Uterus (tissue), 2 donors: ENCODE measurements around the gene FAM118A.

ENCODE experiments used
- CTCF ChIP-seq, 4 experiments: fragments of 200-600 bp in 2 of 4; fragments of 450-650 bp in 2 of 4; sonication (generic) in 2 of 4; IDR thresholded peaks; one replicate each; pipeline ENCODE4 v1.5.1; 2016 to 2019; ENCODE audit warnings: antibody characterized with exemption in 4 of 4, mild to moderate bottlenecking in 2 of 4, moderate library complexity in 1 of 4
- POLR2A ChIP-seq, 2 donors: fragments of 450-650 bp; IDR thresholded peaks; one replicate each; pipeline ENCODE4 v1.6.1; 2016; ENCODE audit warnings: antibody characterized with exemption in 2 of 2, mild to moderate bottlenecking in 1 of 2, moderate library complexity in 1 of 2

- TF ChIP-seq CTCF (IDR thresholded peaks at IDR 0.05): no peak
- no peak for TF ChIP-seq POLR2A (IDR thresholded peaks at IDR 0.05)
Measured at GRCh38 chr22:45291931-45292290, 17.8 kb upstream of the FAM118A start.
